Measurements from ENCODE around the gene HBG2. TPM values are rescaled to one million over a fixed set of nuclear protein-coding genes. Genes with fewer than 3 reads are reported as not detected.

The HBG2 gene
- total RNA-seq, 1 donor from 2014 or later: not detected

DNA sequence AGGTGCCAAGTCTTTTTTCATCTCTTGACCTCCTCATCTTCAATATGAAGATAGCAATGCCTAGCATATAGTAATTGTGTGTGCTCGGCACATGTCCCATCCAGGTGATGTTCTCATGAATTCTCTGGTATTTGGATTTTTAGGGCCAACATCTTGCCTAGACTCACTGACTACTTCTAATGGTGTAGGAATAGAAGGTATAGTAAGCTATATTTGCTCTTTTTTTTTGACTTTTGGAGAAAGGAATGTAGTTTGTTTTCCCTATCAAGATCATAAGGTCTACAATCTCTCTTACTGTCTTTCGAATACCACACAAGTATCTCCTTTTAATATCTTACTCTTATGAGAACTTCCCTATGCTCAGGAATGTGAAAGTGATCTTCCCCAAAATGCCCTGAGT, 23.5 kb downstream of the HBG2 start:
- DNase-seq (ENCODE audit: low spot score): no peak

DNA sequence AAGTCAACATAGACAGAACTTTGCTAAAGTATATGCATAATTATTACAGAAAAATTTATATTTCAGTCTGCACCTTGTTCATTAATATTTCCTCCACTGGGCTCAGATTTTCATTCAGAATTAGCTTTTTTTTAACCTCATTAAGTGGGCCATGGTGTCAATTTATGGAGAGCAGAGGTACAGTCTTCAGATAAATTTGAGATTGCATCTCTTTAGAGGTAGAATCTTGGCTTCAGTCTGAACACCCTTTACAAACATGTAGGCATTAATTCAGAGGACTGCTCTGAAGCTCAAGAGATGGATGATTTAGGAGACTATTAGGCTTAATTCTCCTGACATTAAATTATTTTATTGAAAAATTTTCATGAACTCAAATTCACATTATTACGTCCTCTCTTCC, 24.3 kb downstream of the HBG2 start:
- DNase-seq (ENCODE audit: low spot score): no peak

DNA sequence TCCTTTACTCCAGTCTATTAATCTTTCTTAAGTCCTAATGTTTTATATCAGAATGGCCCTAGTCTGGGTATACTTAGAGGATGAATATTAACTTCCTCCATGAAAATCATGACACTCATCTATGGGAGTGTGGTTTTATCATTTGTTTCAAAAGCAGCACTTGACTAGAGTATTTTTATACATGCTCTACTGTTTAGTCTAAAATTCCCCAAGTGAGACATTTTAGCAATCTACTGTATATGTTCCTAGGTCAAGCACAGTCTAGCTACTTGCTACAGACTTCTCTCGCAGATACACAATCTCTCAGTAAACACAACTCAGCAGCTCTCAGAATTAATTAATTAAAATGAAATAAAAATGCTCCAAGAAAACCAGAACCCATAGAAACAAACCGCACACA, 24.8 kb downstream of the HBG2 start:
- no peak for DNase-seq (ENCODE audit: low spot score)

- DNase-seq (ENCODE audit: low spot score): no peak
Observed at GRCh38 chr11:5229356-5229755, 25.2 kb downstream of the HBG2 start.

- no peak for DNase-seq (ENCODE audit: low spot score)
Observed at GRCh38 chr11:5228124-5228523, 26.5 kb downstream of the HBG2 start.

DNA sequence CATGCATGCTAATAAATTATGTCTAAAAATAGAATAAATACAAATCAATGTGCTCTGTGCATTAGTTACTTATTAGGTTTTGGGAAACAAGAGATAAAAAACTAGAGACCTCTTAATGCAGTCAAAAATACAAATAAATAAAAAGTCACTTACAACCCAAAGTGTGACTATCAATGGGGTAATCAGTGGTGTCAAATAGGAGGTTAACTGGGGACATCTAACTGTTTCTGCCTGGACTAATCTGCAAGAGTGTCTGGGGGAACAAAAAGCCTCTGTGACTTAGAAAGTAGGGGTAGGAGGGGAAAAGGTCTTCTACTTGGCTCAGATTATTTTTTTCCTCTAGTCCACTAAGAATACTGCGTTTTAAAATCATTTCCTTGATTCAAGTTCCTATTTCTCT, 26.9 kb downstream of the HBG2 start:
- DNase-seq (ENCODE audit: low spot score): no peak

DNA sequence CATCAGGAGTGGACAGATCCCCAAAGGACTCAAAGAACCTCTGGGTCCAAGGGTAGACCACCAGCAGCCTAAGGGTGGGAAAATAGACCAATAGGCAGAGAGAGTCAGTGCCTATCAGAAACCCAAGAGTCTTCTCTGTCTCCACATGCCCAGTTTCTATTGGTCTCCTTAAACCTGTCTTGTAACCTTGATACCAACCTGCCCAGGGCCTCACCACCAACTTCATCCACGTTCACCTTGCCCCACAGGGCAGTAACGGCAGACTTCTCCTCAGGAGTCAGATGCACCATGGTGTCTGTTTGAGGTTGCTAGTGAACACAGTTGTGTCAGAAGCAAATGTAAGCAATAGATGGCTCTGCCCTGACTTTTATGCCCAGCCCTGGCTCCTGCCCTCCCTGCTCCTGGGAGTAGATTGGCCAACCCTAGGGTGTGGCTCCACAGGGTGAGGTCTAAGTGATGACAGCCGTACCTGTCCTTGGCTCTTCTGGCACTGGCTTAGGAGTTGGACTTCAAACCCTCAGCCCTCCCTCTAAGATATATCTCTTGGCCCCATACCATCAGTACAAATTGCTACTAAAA, 27.8 kb downstream of the HBG2 start, which contains the start of gene HBB:
TSS of gene HBB (minus strand) at position 340 of the 579 bp plus-strand sequence. CDS start at position 290, 50 bp downstream.
- no peak for DNase-seq (ENCODE audit: low spot score)

GRCh38 chr11:5225480-5225871, 29.1 kb downstream of the HBG2 start:
- DNase-seq (ENCODE audit: low spot score): no peak

- DNase-seq (ENCODE audit: low spot score): no peak
Observed at GRCh38 chr11:5224538-5225479, 29.8 kb downstream of the HBG2 start.

- DNase-seq (ENCODE audit: low spot score): no peak
Observed at GRCh38 chr11:5223686-5224085, 30.9 kb downstream of the HBG2 start.

DNA sequence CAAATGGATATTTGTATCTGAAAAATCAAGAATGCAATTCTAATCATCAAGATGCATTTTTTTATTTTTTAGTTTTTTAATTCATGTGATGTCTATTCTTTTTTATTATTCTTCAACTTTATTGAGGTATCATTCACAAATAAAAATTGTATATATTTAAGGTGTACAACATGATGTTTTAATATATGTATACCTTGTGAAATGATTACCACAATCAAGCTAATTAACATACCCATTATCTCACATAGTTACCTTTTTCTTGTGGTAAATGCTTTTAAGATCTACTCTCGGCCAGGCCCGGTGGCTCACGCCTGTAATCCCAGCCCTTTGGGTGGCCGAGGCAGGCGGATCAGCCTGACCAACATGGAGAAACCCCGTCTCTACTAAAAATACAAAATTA, 31.4 kb downstream of the HBG2 start:
- DNase-seq (ENCODE audit: low spot score): no peak

DNA sequence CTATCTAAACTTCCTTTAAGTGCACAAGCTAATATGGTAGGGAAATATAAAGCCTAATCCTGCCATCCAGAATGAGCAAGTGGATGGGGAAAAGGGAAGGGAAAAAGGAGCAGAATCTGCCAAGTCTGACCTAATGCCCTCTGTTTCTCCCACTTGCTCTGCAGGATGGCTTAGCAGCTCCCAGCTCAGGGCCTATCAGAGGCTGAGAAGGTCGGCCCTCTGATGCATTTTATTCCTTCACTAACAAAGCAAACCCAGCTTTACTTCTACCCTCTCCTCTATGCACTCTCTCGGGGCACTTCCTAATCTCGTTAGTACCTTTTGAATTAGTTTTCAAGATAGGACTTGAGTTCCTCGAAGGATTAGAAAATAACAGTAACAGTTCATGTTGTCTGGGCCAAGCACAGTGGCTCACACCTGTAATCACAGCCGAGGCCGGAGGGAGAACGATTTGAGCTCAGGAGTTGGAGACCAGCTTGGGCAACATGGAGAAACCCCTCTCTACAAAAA, 44.1 kb downstream of the HBG2 start:
- DNase-seq (ENCODE audit: low spot score): no peak

DNA sequence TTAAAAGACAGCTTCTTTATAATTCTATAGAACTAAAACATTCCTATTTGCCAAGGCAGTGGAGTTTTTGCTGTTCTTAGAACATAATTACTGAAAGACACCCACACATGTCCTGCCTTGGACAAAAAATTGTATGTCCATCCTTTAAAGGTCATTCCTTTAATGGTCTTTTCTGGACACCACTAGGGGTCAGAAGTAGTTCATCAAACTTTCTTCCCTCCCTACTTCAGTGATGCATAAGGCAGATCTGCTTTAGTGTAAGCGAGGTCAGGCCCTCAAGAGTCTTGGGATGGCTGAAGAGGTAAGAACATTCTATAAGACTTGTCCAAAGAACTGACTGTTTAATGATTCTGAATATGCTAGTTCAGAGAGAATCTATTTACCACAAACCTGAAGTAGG, 49.8 kb downstream of the HBG2 start:
- no peak for DNase-seq (ENCODE audit: low spot score)

GRCh38 chr11:5203366-5203765, 51.2 kb downstream of the HBG2 start:
- no peak for DNase-seq (ENCODE audit: low spot score)

Other genes with a start within 250 kb of the HBG2 start
- gene OR52J3, start 208.3 kb downstream of the HBG2 start, total RNA-seq: not detected
- not detected for gene OR52E2, start 195.2 kb downstream of the HBG2 start, total RNA-seq
- not detected for gene OR52E1, start 185.2 kb downstream of the HBG2 start, total RNA-seq
- not detected for gene OR52A5, start 116.4 kb downstream of the HBG2 start, total RNA-seq
- not detected for gene OR52A1, start 100.0 kb downstream of the HBG2 start, total RNA-seq
- not detected for gene OR51V1, start 54.1 kb downstream of the HBG2 start, total RNA-seq
- 346 TPM for gene HBB, start 27.7 kb downstream of the HBG2 start, total RNA-seq
- 0.80 TPM for gene HBD, start 20.3 kb downstream of the HBG2 start, total RNA-seq
- not detected for gene HBG1, start 4.9 kb downstream of the HBG2 start, total RNA-seq
- gene HBE1, start 15.2 kb upstream of the HBG2 start, total RNA-seq: not detected
- not detected for gene OR51B4, start 47.2 kb upstream of the HBG2 start, total RNA-seq
- gene OR51B2, start 69.5 kb upstream of the HBG2 start, total RNA-seq: not detected
- gene OR51B5, start 88.7 kb upstream of the HBG2 start, total RNA-seq: not detected
- gene OR51B6, start 96.7 kb upstream of the HBG2 start, total RNA-seq: not detected
- gene OR51M1, start 129.0 kb upstream of the HBG2 start, total RNA-seq: not detected
- gene OR51Q1, start 167.3 kb upstream of the HBG2 start, total RNA-seq: not detected
- gene OR51I1, start 186.7 kb upstream of the HBG2 start, total RNA-seq: not detected
- gene OR51I2, start 194.5 kb upstream of the HBG2 start, total RNA-seq: not detected
- gene OR52D1, start 233.9 kb upstream of the HBG2 start, total RNA-seq: not detected